NCI-H526 (cell line): ENCODE results near the gene GALNT10.

Experiments
- DNase-seq, 2 experiments: peaks; one replicate each; lab custom pipeline; 2025; lab: John Stamatoyannopoulos, UW

The GALNT10 gene

DNA sequence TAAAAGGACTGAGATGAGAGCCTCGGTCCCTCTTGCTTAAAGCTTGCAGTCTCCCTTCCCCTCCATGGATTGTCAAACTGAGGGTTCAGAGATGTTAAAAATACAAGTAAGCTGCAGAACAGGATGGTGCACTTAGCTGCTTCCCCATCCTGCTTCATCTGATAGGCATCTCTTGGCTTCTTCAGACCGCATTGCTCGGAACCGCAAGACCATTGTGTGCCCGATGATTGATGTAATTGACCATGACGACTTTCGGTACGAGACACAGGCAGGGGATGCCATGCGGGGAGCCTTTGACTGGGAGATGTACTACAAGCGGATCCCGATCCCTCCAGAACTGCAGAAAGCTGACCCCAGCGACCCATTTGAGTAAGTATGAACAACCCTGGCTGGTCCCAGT lies 189.7 kb downstream of the GALNT10 start:
- DNase-seq: no peak

GRCh38 chr5:154384480-154385235 lies 194.1 kb downstream of the GALNT10 start:
- DNase-seq: peak in 1 of 2 experiments; percentile 15

GRCh38 chr5:154385236-154385512 lies 194.6 kb downstream of the GALNT10 start:
- DNase-seq: no peak

DNA sequence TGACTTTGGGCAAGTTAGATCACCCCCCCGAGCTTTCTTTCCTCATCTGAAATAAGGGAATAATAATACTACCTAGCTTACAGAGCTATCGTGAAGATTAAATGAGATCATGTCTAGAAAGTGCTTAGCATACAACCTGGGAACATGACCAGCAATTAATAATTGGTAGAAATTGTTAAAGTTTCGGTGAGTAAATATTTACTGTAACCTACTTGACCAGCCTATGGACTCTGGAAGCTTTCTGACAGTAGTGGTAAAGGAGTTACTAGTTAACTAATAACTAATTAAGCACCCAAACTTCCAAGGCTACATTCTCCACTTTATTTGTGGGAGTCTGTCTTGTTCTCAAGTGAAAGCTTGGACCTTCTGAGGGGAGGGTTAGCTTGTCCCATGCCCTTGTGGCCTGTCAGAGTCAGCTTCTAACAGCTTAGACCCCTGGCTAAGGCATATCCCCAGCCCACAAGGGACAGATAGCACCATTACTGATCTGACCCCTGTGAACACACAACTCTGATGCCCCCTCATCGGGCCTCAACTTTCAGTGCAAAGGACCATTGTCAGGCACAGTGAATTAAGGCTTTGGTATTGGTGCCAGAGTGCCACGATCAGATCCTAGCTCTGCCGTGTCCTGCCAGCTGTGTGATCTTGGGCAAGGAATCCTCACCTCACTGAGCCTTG lies 196.6 kb downstream of the GALNT10 start:
- DNase-seq: no peak

DNA sequence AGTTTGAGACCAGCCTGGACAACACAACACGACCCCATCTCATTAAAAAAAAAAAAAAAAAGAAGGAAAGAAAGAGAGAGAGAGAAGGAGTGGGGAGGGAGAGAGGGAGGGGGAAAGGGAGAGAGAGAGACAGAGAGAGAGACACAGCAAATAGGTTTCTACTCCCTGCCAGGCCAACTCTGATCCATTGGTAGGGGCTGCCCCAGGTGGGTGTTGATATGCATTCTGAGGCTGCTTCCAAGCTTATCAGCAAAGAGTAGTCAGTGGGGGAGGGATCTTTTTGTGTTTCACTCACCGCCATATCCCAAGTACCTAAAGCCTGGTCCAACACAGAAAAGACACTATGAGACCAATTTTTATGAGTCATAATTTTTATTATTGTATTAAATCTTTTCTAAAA lies 198.3 kb downstream of the GALNT10 start:
- DNase-seq: no peak

DNA sequence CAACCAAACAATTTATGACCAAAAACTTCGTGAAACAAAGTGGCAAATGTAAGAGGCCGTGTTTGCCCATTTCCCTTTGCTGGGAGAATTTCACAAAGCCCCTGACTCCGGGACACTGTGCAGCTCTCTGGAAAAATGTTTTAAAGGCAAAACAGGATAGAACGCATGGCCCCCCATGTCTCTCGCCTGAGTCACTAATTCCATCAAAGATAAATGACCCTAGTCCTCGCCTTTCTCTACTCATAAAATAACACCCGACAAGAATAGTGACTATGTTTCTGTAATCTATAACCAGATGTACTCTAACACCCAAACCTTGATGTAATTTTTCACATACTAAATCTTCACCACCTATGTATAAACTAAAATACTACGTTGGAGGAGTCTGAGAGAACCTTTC lies 199.6 kb downstream of the GALNT10 start:
- DNase-seq: no peak

DNA sequence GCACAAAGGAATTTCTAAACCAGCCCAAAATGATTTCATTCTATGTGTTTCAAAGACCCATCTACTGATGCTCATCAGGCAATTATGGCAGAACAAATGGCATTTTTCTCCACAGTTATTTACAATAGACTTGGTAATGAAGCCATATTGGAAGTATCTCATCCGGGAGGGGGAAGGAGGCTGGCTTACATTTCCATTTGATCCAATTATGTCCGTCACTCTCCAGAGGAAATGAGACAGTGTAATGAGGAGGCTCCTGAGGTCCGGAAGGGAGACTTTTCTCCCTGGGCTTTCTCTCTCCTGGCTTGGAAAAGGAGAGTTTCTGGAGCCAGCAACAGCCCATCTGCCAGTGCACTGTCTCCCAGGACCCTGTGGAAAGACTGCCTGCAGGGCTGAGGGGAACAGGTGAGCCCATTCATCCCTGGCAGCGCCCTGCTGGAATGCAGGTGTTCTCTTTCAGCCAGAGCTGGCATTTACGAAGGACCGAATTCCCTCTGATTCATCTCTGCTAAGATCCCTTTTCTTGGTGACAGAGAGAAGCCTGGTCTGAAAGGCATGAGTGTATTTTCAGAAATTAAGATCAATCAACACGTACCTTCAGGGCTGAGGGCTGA lies 200.3 kb downstream of the GALNT10 start:
- no peak for DNase-seq

GRCh38 chr5:154391788-154392187 lies 201.3 kb downstream of the GALNT10 start:
- DNase-seq: no peak

GRCh38 chr5:154393850-154394249 lies 203.3 kb downstream of the GALNT10 start:
- no peak for DNase-seq

- DNase-seq: no peak
Observed at GRCh38 chr5:154394307-154394706, 203.8 kb downstream of the GALNT10 start.

DNA sequence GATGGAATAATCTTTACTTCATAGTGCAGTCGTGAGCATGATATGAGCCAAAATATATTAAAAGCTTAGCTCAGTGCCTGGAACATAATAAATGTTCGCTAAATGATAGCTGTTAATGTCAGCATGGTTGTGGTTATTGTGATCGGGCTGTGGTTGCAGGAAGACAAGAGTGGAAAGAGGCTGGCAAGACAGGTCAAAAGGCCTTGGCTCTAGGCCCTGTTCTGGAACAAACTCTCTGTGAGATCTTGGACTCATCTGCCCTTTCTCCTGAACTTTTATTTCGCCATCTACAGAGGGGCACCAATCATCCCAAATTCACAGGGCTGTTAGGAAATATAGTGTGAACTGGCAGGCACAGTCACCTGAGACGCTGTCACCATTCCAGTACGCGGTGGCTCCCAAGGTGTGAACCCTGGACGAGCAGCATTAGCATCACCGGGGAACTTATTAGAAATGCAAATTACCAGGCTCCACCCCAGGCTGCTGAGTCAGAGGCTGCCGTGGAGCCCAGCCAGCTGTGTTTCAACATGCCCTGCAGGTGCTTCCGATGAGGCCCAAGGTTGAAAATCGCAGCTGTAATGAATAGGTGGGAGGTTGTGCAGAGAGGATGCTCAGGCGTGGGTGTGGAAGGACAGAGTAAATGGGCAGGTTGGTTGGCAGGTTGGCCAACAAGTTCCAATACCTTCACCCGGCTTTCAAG lies 205.0 kb downstream of the GALNT10 start:
- peak; percentile 79 to 93 for DNase-seq

DNA sequence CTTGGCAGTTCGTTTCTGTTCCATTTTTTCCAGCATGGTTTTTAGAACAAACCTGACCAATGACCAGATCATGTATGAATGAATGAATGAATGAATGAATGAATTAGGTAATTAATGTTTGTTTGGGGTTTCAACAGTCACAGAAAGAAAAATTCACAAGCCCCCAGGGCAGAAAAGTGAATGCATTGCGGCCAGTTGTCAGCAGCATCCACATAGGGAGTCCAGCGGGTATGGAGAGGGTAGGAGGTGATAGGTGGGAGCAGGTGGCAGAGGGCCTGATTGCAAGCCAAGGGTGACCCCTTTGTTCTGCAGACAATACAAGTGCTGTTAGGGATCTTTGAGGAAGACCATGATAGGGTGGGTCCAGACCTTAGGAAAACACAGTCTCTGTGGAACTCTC lies 205.6 kb downstream of the GALNT10 start:
- DNase-seq: no peak

DNA sequence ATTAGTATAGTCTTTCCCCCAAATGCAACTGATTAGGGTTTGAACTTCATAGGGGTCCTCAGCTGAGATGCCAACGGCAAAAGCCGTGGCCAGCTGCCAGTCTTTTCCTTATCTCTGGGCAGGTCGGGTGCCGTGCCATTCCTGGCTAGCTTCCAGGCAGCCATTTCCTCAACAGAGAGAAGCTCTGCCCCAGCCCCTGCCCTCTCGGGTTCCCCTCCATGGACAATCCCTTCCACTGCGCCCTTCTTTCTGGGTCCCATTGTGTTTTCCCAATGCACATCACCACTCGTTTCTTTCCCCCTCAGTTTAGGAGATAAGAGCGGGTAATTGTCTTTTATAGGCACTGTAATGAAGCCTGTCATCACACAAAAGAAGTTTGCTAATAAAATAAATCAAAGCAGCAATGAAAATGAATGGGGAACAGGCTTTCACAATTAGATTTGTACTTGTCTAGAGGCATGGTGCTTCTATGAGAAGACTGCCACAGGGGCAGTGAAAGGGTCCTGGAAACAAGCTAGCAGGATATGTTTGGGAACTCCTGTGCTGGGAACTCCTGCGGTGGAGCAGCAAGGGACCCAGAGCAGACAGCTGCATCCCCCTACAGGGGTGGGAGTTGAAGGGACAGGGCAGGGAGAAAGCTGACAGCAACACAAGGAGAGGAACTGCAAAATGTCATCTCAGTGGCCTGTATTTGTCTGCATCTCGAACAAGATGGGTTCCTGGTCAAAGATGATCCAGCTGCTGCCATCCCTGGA lies 207.3 kb downstream of the GALNT10 start:
- DNase-seq: no peak

- DNase-seq: no peak
Observed at GRCh38 chr5:154400678-154401077, 210.1 kb downstream of the GALNT10 start.

GRCh38 chr5:154401355-154401754 lies 210.8 kb downstream of the GALNT10 start:
- no peak for DNase-seq

DNA sequence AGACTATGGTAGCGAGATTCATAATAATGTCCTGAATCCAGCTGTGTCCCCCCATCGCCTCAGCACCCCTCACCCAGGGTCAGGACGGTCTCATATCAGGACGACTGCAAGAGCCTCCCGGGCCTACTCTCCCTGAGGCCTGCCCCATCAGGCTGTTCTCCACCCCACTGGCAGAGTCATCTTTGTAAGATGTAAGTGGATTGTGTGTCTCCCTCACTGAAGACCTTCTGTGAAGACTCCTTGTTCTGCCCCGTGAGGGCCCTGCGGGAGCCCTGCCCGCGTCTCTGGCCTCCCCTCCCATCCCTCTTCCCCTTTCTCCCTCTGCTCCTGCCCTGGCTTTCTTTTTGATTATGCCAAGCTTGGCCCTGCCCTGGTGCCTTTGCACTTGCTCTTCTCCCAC lies 211.4 kb downstream of the GALNT10 start:
- DNase-seq: no peak

GRCh38 chr5:154402611-154403010 lies 212.1 kb downstream of the GALNT10 start:
- DNase-seq: no peak

DNA sequence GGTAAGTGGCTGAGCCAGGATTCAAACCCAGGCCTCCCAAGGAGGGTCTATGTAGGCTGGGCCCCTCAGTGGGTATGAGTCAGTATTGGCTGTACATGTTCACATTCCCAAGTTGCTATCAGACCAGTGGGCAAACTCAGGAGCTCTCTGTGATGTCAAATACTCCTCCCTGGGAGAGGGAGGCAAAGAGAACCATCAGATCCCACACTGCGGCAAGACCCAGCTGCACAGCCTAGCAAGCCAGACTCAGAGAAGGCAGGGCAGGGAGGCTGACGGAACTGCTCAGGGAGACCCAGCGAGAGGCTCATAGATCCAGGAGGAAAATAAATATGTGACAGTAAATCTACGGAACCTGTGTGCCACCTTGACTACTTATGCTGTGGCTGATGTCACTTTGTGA lies 212.7 kb downstream of the GALNT10 start:
- no peak for DNase-seq

DNA sequence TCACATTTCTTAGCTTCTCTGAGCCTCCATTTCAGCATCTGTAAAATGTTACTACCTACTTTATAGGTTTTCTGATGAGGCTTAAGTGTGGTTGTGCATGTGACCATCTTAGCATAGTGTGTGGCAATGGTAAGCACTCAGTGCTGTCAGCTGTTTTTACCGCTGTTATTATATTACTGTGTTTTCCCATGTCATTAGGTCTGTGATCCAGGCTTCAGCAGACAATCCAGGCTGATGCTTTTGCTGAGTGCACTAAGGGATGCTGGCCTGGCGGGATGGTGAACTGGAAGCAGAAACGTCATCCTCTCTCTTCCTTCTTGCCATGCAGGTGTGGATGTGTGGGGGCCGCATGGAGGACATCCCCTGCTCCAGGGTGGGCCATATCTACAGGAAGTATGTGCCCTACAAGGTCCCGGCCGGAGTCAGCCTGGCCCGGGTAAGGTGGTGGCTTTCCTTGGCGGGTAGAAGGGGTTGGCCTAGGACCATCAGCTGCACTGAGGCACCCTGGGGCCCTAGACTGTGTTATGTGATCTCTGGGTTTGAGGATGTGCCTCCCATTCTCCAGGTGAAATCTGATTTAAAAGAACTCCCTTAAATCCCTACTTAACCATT lies 213.3 kb downstream of the GALNT10 start:
- no peak for DNase-seq

- DNase-seq: peak; percentile 47 to 88
Observed at GRCh38 chr5:154405078-154405792, 214.7 kb downstream of the GALNT10 start.

DNA sequence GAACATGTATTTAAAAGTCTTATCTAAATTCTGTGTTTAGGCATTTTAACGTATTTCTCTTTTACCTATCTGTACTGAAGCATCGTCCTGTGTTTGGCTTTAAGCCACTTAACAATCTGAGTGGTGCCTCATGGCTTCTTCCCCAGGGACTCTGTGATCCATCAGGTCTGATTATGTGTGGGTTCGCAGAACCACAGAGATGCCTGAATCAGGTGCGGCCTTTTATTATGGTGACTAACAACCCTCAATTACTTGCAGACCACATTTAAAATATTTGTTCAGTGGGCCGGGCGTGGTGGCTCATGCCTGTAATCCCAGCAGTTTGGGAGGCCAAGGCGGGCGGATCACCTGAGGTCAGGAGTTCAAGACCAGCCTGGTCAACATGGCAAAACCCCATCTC lies 215.7 kb downstream of the GALNT10 start:
- no peak for DNase-seq
